SKM-1 (cell line): Measurements from ENCODE around the gene IGHMBP2.

Experiments
- DNase-seq: peaks from one replicate; lab custom pipeline; 2025; ENCODE audit not compliant: unreplicated experiment; lab: John Stamatoyannopoulos, UW

The IGHMBP2 gene

GRCh38 chr11:68978626-68978930 lies 74.9 kb downstream of the IGHMBP2 start:
- no peak for DNase-seq

DNA sequence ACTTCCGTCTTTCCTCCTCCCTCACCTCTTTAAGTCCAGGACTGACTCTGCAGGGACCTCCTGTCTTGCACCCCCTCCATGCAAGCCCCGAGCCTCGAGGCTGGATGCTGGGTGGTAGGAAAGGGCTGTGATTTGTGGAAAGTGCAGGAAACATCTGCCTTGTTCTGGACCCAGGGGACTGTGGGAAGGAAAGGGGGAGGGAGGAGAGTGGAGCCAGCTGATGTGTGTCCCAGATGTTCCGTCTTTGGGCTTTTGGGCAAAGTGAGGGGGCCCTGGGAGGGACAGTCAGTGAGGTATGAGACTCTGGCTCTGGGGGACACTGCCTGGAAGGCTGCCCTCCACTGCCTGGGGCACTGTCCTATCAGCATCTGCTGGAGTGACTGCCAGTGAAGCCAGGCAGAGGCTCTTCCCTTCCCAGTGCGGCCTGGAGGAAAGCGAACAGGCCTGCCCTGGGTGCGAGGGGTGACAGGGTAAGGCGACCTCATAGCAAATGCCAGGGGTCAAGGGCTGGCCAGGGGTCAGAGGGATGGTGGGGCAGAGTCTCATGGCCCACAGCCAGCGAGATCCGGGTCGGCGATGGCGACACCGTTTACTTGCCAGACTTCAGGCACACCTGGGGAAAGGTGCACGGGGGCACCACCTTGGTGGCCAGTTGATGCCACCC lies 75.4 kb downstream of the IGHMBP2 start:
- DNase-seq, result no peak

GRCh38 chr11:68979931-68980775 lies 76.5 kb downstream of the IGHMBP2 start:
- DNase-seq, result no peak

- no peak for DNase-seq
These were observed 77.0 kb downstream of the IGHMBP2 start, which contains the start of gene MRGPRD for GRCh38 chr11:68980776-68981065. MRGPRD (minus strand) TSS chr11:68980986; CDS start chr11:68980986, 0 bp downstream.

GRCh38 chr11:68982134-68982533 lies 78.4 kb downstream of the IGHMBP2 start:
- DNase-seq, result no peak

DNA sequence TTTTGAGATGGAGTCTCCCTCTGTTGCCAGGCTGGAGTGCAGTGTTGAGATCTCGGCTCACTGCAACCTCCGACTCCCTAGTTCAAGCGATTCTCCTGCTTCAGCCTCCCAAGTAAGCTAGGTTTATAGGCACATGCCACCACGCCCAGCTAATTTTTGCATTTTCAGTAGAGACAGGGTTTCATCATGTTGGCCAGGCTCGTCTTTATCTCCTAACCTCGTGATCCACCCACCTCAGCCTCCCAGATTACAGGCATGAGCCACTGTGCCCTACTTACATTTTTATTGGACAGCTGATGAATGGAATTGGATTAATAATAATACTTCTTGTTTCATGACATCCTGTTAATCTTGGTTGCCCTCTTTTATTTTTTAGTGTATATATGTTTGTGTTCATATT lies 80.1 kb downstream of the IGHMBP2 start:
- no peak for DNase-seq

GRCh38 chr11:68987211-68987610 lies 83.5 kb downstream of the IGHMBP2 start:
- no peak for DNase-seq

DNA sequence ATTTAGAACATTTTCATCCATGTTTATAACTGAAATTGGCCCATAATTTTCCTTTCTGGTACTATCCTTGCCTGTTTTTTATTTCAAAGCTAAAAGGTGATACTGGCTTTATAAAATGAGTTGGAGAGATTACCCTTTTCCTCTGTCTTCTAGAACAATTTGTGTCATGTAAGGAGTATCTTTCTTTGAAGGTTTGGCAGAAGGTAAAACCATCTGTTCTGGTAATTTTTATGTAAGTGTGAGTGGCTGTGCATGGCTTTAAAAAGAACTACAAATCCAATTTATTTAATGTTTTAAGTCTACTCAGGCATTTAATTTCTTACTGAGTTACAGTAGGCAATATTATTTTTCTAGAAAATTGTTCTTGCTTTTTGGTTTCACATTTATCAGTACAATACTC lies 84.8 kb downstream of the IGHMBP2 start:
- DNase-seq, result no peak
